PC-9 (cell line): ENCODE measurements around the gene DIP2C. TPM values are rescaled to one million over a fixed set of nuclear protein-coding genes. Genes with fewer than 3 reads are reported as not detected.

Experiments used
- BruUV-seq: library from RNA; stranded (reverse); fragments of 400-500 nt; replicated peaks from 2 replicates; lab custom pipeline; 2021; lab: Mats Ljungman, UMichigan
- CTCF ChIA-PET: fragments of 300-600 bp; sonication (Branson Sonifier 250); formaldehyde crosslinking; loops from one replicate; lab custom pipeline; 2022; ENCODE audit warnings: antibody characterized with exemption; lab: Charles Lee
- POLR2A ChIA-PET: fragments of 300-600 bp; sonication (Branson Sonifier 250); formaldehyde crosslinking; loops from one replicate; lab custom pipeline; 2022; ENCODE audit warnings: antibody characterized with exemption; ENCODE audit not compliant: unreplicated experiment; lab: Charles Lee
- DNase-seq, 2 experiments: peaks; one replicate each; pipeline versions ENCODE4 v3.0.0 to v3.0.0-alpha.2; 2015 to 2022; ENCODE audit warnings: mixed read lengths in 1 of 2
- H2AFZ ChIP-seq: fragments of 200-600 bp; sonication (generic); 2 replicates; pipeline ENCODE4 v1.8.1; 2017; ENCODE audit warnings: antibody characterized with exemption
- H3F3A ChIP-seq: fragments of 200-600 bp; sonication (generic); 2 replicates; pipeline ENCODE4 v1.8.1; 2017; ENCODE audit warnings: antibody characterized with exemption, mild to moderate bottlenecking, low read depth; ENCODE audit not compliant: insufficient read depth
- H3K27ac ChIP-seq: fragments of 200-600 bp; sonication (generic); 2 replicates; pipeline ENCODE4 v1.6.1; 2016; ENCODE audit warnings: mixed run types
- H3K27me3 ChIP-seq: fragments of 200-600 bp; sonication (generic); 2 replicates; pipeline ENCODE4 v1.6.1; 2016; ENCODE audit warnings: low read depth, mixed run types; ENCODE audit not compliant: insufficient read depth
- H3K36me3 ChIP-seq: fragments of 200-600 bp; sonication (generic); 2 replicates; pipeline ENCODE4 v1.6.1; 2016; ENCODE audit warnings: low read depth, mixed run types
- H3K4me1 ChIP-seq: fragments of 200-600 bp; sonication (generic); replicated peaks from 2 replicates; pipeline ENCODE4 v1.6.1; 2016; ENCODE audit warnings: mixed run types; ENCODE audit not compliant: insufficient read depth
- H3K4me2 ChIP-seq: fragments of 200-600 bp; sonication (generic); 2 replicates; pipeline ENCODE4 v1.6.1; 2017; ENCODE audit warnings: mixed run types
- H3K4me3 ChIP-seq: fragments of 200-600 bp; sonication (generic); 2 replicates; pipeline ENCODE4 v1.6.1; 2016; ENCODE audit warnings: mixed run types
- H3K79me2 ChIP-seq: fragments of 200-600 bp; sonication (generic); 2 replicates; pipeline ENCODE4 v1.6.1; 2017; ENCODE audit warnings: low read depth, mixed run types
- H3K9me2 ChIP-seq: fragments of 200-600 bp; sonication (generic); 2 replicates; pipeline ENCODE4 v1.8.1; 2017; ENCODE audit warnings: mild to moderate bottlenecking; ENCODE audit not compliant: insufficient read depth
- H3K9me3 ChIP-seq: fragments of 200-600 bp; sonication (generic); 2 replicates; pipeline ENCODE4 v1.8.1; 2016; ENCODE audit warnings: low read depth; ENCODE audit not compliant: insufficient read depth
- H4K20me1 ChIP-seq: fragments of 200-600 bp; sonication (generic); 2 replicates; pipeline ENCODE4 v1.8.1; 2017; ENCODE audit not compliant: insufficient read depth
- CTCF ChIP-seq: fragments of 200-600 bp; sonication (generic); conservative IDR thresholded peaks from 2 replicates; pipeline ENCODE4 v1.6.1; 2017; ENCODE audit warnings: mixed run types, antibody characterized with exemption, mild to moderate bottlenecking, moderate library complexity
- EZH2 ChIP-seq: fragments of 200-600 bp; sonication (generic); IDR thresholded peaks from 2 replicates; pipeline ENCODE4 v1.8.0; 2017; ENCODE audit warnings: antibody characterized with exemption, low read depth
- intact Hi-C: fragments of 100-400 bp; cut with micrococcal nuclease; formaldehyde crosslinking; loops from one replicate; pipeline ENCODE4 v1.10.0; 2022; ENCODE audit not compliant: unreplicated experiment
- total RNA-seq: library from RNA; stranded (reverse); gene quantifications from 2 replicates; pipeline ENCODE4 v1.2.3, GENCODE V29; 2021

DIP2C gene
- total RNA-seq, 1 experiment from 2014 or later: 0.83 TPM

DNA sequence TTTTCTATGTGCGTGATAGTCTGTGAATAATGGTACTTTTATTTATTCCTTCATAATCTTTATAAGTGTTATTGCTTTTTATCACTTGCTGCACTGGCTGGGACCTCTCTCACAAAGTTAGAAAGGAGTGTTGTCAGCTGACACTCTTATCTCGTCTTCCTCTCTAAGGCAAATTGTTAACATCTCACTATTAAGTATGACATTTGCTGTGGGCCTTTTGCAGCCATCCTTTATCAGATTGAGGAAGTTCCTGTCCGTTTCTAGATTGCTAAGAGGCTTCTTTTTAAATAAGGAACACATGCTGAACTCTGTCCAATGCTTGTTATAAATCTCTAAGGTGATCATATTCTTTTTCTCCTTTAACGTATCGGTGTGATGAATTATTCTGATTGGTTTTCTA, 27.4 kb upstream of the DIP2C start:
- Histone ChIP-seq H4K20me1 (no peaks in the 10 kb centered on the region), H3F3A (no peaks in the 10 kb centered on the region), H3K9me3 (no peaks in the 10 kb centered on the region), H3K36me3 (no peaks in the 10 kb centered on the region), H3K27me3 (peaks cover 66% of the 10 kb centered on the region), H2AFZ (no peak overlapping the region), H3K4me1 (no peaks in the 10 kb centered on the region), H3K4me3 (no peak overlapping the region), H3K9me2 (no peaks in the 10 kb centered on the region), H3K79me2 (no peaks in the 10 kb centered on the region), H3K4me2 (no peak overlapping the region), H3K27ac (no peak overlapping the region)
- CTCF ChIA-PET: no interaction called here
- intact Hi-C loops: no loop called here
- no peak for DNase-seq
- no TSS peak for BruUV-seq
- POLR2A ChIA-PET: no interaction called here
- TF ChIP-seq EZH2: no peak
- no peak for TF ChIP-seq CTCF

DNA sequence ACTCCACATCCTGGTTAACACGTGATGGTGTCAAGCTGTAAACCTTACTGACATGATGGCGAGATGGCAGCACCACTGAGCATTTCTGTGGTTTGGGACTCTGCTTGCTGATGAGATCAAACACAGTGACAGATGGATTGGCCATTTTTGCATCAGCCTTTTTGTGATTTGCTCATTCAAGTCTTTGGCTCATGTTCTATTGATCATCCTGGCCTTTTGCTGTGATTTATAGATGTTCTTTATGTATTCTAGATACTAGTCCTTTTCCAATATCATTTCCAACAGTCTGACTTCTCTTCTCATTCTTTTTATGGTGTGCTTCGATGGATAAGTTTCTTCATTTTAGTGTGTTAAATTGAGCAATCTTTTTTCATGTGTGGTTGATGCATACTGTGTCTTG, 24.7 kb upstream of the DIP2C start:
- Histone ChIP-seq H3K4me2 (no peak overlapping the region), H4K20me1 (no peaks in the 10 kb centered on the region), H2AFZ (no peak overlapping the region), H3K4me1 (no peaks in the 10 kb centered on the region), H3K27me3 (peaks cover 51% of the 10 kb centered on the region), H3K36me3 (no peaks in the 10 kb centered on the region), H3F3A (no peaks in the 10 kb centered on the region), H3K27ac (no peak overlapping the region), H3K4me3 (no peak overlapping the region), H3K9me2 (no peaks in the 10 kb centered on the region), H3K79me2 (no peaks in the 10 kb centered on the region), H3K9me3 (no peaks in the 10 kb centered on the region)
- no peak for DNase-seq
- ChIA-PET POLR2A (no interaction called here), CTCF (no interaction called here)
- intact Hi-C loops: no loop called here
- no peak for TF ChIP-seq EZH2
- TF ChIP-seq CTCF: no peak
- BruUV-seq: no TSS peak

GRCh38 chr10:712575-712974, 23.1 kb upstream of the DIP2C start:
- DNase-seq: no peak
- Histone ChIP-seq H3K9me2 (no peaks in the 10 kb centered on the region), H3F3A (no peaks in the 10 kb centered on the region), H3K79me2 (no peaks in the 10 kb centered on the region), H3K27ac (no peak overlapping the region), H3K9me3 (no peaks in the 10 kb centered on the region), H3K27me3 (peaks cover 49% of the 10 kb centered on the region), H3K36me3 (no peaks in the 10 kb centered on the region), H4K20me1 (no peaks in the 10 kb centered on the region), H3K4me1 (no peaks in the 10 kb centered on the region), H3K4me2 (no peak overlapping the region), H2AFZ (no peak overlapping the region), H3K4me3 (no peak overlapping the region)
- no TSS peak for BruUV-seq
- intact Hi-C loops: no loop called here
- ChIA-PET CTCF (no interaction called here), POLR2A (no interaction called here)
- TF ChIP-seq CTCF (no peak), EZH2 (no peak)
